ENCODE results near the gene CCKAR. TPM values are rescaled to one million over a fixed set of nuclear protein-coding genes. Genes with fewer than 3 reads are reported as not detected.
A peak's percentile ranks its signal among the peaks of the same experiment; 100 is the strongest.
"Not testable (repeated sequence)": the region's sequence is repeated elsewhere in the genome, so short reads cannot be mapped to it uniquely, and the experiment has no call there.

CCKAR gene
- total RNA-seq, 1 experiment from 2014 or later, result 28.2 TPM

DNA sequence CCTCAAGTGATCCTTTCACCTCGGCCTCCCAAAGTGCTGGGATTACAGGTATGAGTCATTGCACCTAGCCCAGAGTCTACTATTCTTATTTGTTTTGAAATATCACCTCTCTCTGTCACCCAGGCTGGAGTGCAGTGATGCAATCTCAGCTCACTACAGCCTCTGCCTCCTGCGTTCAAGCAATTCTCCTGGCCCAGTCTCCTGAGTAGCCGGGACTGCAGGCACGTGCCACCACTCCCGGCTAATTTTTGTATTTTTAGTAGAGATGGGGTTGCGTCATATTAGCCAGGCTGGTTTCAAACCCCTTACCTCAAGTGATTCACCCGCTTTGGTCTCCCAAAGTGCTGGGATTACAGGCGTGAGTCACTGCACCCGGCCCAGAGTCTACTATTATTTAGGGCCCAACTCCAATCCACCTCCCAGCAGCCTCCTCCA is 10.3 kb upstream of the CCKAR start:
- H3K9me3 ChIP-seq, H3K36me3 ChIP-seq, H3K4me3 ChIP-seq, H3K27me3 ChIP-seq: not testable (repeated sequence)
- peak; percentile 86 for DNase-seq

DNA sequence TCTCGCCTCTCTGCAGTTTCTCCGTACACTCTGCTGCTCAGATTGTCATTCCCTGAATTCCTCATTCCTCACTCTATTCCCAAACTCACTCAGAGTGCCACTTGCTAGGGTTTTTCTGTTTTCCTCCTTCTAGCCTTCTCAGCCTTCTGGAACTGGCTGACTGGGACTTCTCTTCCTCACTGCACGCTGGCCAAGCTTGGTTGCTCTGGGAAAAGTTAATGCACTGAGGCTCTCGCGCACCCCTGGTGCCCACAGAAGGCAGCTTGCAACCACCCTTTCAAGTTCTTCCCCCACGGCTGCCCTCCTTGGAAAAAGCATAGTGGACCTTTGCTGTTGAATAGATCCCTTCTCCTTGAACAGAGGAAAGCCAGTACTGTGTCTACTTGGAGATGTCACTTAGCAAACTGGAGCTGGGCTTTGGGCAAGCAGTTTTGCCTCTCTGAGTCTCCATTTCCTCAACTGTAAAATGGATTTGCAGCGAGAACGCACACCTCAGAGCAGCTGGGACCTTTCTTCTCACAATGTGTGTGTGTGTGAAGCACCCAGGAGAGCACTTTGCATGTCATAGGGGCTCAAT is 6.0 kb upstream of the CCKAR start:
- no peaks in the 10 kb centered on the region for H3K9me3 ChIP-seq
- H3K4me3 ChIP-seq, result no peak overlapping the region
- no peaks in the 10 kb centered on the region for H3K36me3 ChIP-seq
- peak; percentile 59 for DNase-seq
- no peaks in the 10 kb centered on the region for H3K27me3 ChIP-seq

DNA sequence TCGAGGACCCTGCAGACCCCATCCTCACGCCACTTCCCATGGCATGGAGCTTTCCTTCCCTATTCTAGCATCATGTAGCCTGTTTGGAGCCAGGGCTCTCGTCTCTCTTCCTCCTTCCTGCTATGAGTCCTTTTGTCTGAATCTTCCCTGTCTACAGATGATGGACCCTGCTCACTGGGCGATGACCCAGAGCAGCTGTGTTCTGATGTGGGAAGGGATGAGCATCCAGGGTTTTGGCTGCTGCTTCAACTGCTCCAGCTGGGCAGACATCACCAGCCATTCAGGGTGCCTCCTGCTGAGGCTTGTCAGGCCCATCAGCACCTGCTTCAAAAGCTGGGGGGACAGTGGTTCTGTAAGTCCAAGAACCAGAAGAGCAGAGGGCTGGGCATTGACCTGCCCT is 3.2 kb upstream of the CCKAR start:
- H3K36me3 ChIP-seq, result no peaks in the 10 kb centered on the region
- no peak for DNase-seq
- no peaks in the 10 kb centered on the region for H3K27me3 ChIP-seq
- no peak overlapping the region for H3K4me3 ChIP-seq
- H3K9me3 ChIP-seq, result no peaks in the 10 kb centered on the region

DNA sequence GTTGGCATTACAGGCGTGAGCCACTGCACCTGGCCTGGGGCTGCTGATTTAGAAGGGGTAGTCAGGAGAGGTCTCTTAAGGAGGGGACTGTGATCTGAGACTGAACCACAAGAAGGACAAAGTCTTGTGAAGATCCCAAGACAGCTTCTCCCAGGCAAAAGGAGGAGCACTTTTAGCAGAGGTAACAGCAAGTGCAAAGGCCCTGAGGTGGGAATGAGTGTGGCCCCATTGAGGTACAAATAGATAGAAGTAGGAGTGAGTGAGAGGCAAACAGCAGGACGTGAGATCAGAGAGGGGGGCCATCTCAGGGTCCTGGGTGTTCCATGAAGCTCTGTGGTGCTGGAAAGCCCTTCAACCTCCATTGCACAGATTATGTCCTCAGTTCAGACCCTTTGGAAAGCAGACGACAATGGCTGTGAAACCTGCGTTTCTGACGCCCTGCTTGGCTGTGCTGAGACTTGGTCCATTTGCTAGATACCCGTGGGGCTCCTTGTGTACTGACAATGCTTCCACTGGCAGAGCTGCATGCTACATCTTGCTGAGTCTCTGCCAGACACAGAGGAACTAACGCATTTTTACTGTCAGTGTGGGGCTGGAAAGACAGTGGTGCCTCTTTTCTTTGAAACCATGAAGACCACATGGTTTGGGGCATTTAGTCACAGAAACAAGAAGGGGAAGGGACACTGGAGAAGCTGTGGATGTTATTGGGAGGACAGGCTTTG is 1.3 kb upstream of the CCKAR start:
- DNase-seq, result no peak
- 0 out of 2 replicates have a peak, but pooled peaks cover 2% of the 10 kb centered on the region for H3K36me3 ChIP-seq
- no peaks in the 10 kb centered on the region for H3K27me3 ChIP-seq
- no peaks in the 10 kb centered on the region for H3K9me3 ChIP-seq
- H3K4me3 ChIP-seq, result no peak overlapping the region

DNA sequence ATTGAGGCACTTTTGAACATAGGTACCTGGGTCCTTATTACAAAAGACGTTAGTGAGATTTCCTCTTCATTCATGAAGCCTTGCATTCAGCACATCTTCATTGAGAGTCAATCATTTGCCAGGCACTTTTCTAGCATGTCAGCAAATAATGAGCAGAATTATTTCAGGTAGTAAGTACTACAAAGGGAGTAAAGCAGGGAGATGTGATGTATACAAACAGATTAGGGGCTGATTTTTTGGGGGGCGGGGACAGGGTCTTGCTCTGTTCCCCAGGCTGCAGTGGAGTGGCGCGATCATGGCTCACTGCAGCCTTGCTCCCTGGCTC is 638 bp upstream of the CCKAR start:
- no peak for DNase-seq
- 0 out of 2 replicates have a peak, but pooled peaks cover 2% of the 10 kb centered on the region for H3K36me3 ChIP-seq
- no peaks in the 10 kb centered on the region for H3K9me3 ChIP-seq
- H3K4me3 ChIP-seq, result no peak overlapping the region
- H3K27me3 ChIP-seq, result no peaks in the 10 kb centered on the region

DNA sequence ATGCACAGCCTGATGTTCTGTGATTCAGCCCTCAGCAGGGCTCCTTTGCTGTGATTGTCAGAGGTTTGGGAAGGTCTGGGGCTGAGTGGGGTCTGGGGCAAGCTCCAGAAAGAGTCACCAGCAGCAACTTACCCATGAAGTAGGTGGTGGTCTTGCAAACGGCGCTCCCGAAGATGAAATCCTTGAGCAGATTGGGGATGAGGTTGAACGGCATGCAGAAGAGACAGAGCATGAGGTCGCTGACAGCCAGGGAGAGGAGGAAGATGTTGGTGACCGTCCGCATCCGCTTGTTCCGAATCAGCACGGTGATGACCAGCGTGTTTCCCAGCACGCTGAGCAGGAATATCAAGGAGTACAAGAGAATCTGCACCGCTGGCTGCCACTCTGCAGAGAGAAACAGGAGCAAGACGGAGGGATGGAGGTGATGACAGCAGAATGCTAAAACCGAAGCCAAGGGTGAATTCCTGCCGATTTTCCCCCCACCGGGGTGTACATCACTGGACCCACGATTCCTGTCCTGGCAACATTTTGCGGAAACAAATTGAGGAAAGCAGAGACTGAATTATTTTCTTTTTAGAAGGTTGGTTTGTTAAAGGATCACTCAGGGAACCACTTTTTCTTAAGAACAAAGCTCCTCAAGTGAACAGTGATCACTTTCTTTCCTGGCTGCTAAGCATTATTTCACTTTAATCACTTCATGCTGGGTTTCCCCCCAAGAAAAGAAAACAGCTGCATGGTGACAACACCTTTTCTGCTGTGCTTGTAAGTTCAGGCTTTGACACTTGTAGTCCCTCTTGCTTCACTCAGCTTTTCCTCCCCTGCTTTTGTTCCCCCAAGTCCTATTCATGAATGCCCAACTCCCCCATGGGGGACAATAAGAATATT is 941 bp downstream of the CCKAR start:
- peak overlapping the region; percentile 47 for H3K4me3 ChIP-seq
- no peak for DNase-seq

DNA sequence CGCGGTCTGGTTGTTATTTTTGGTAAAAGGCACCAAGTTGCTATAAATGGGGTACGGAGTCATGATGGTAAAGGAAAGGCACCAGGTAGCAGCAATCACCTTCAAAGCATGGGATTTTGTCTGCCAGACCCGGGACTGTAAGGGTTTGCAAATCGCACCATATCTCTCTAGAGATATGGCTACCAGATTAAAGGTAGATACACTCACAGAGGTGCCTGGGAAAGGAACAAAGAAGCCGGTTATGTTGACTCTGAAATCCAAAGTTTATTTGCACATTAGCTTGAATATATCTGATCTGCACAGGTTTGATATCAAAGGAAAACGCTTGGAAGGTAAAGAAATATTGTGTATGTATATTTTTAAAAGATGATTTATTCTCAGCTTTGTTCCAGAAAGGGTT is 4.6 kb downstream of the CCKAR start:
- DNase-seq, result no peak
- Histone ChIP-seq H3K4me3 (peak overlapping the region; percentile 47), H3K36me3 (peaks cover 7% of the 10 kb centered on the region; the same call in 1 of the 2 replicates), H3K9me3 (no peaks in the 10 kb centered on the region), H3K27me3 (no peaks in the 10 kb centered on the region)

More for the DNA sequence above, 941 bp downstream of the CCKAR start:
- Histone ChIP-seq H3K27me3 (no peaks in the 10 kb centered on the region), H3K9me3 (no peaks in the 10 kb centered on the region), H3K36me3 (peaks cover 2% of the 10 kb centered on the region; the same call in 1 of the 2 replicates)

DNA sequence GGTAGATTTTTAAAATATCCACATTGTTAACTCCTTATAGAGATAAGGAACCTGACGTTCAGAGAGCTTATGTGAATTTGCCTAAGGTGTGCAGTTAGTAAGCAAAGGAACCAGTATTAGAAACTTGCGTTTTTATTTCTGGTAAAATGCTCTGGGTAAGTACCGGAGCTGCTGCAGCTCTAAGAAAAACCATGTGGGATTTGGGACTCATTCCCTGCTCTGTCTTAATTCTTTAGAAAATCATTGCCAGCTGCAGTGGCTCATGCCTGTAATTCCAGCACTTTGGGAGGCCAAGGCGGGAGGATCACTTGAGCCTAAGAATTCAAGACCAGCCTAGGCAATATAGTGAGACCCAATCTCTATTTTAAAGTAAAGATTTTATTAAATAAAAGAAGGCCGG is 5.8 kb downstream of the CCKAR start:
- H3K4me3 ChIP-seq, result no peak overlapping the region
- no peak for DNase-seq
- H3K27me3 ChIP-seq, result no peaks in the 10 kb centered on the region
- H3K9me3 ChIP-seq, result no peaks in the 10 kb centered on the region
- H3K36me3 ChIP-seq, result peaks cover 10% of the 10 kb centered on the region; the same call in 1 of the 2 replicates

DNA sequence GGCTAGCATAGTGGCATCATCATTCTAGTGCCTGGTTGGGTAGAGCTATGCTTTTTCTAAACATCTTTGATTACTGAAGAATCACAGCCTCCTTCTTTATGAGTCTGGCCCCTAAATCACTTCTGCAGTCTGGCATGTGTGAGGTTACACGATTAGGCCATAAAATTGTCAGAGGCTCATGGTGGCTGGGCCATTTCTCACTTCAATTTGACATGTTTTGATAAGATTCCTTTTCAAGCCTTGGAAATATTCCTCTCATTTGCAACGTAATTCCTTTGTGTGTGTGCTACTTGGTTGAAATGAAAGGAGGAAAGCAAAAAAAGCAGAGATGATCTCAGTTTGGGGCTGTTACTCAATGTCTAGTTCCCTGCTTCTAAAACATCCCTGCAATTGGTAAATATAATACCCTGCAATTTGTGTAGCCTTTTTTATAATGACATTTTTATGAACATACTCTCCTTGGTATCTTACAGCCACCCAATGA is 6.2 kb downstream of the CCKAR start:
- no peak overlapping the region for H3K4me3 ChIP-seq
- H3K9me3 ChIP-seq, result no peaks in the 10 kb centered on the region
- no peaks in the 10 kb centered on the region for H3K27me3 ChIP-seq
- H3K36me3 ChIP-seq, result peaks cover 10% of the 10 kb centered on the region; the same call in 1 of the 2 replicates
- no peak for DNase-seq

DNA sequence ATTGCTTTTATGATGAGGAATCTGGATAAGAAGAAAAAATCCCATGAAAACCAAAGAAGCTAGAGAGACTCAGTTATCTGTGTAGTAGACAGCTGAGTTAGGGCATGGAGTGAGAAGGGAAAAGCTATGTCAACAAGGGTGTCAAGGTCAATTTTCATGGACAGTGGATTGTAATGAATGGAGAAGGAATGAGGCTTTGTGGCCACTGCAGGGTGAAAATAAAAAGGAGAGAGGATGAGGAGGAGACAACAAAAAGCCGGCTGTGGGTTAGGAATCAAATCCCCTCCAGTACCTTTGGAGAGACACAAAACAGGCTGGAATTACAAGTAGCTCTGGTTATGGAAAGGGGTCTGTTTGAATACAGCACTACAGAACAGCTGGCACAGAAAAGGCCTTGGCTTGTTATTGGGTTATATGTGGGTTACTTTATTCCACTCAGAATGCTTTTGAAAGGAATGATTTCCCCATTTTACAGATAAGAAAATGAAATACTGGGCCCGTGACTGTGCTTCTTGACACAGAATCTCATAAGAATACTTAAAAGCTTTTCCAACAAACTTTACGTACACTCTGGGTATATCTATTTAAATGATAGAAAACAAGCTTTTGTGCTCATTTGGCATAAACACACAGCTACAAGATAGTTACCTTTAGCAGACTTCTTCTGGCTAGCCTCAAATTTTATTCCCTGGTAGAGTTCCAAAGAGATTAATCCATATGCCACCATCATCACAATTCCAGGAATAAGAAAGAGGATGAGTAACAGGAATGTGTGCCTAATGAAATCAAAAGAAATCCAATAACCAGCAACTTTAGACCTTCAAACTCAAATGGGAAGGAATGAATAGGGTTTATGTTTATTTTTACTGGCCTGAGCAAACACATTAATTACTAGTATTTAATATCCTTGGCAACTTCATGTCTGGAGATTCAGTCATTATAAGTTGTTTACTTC is 7.5 kb downstream of the CCKAR start:
- no peaks in the 10 kb centered on the region for H3K9me3 ChIP-seq
- no peak for DNase-seq
- H3K4me3 ChIP-seq, result no peak overlapping the region
- peaks cover 8% of the 10 kb centered on the region; the same call in 1 of the 2 replicates for H3K36me3 ChIP-seq
- H3K27me3 ChIP-seq, result no peaks in the 10 kb centered on the region

DNA sequence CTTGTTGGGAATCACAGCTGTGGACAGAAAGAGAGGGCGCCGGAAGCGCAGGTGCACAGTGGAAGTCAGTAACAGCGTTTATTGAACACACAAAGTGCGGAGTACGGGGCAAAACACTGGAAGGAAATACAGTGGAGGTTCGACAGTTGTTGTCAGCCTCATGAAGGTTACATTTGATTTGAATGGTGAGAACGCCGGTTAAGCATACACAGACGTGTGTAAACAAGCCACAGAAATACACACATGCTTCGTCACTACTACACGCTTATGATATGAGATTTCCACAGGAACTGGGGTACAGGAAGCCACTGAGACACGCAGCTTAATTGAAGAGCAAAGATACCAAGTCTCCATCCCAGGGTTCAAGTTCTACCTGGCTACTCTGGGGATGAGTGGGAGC is 12.0 kb downstream of the CCKAR start:
- peaks cover 8% of the 10 kb centered on the region; the same call in 1 of the 2 replicates for H3K36me3 ChIP-seq
- H3K4me3 ChIP-seq, result no peak overlapping the region
- no peaks in the 10 kb centered on the region for H3K9me3 ChIP-seq
- no peak for DNase-seq
- no peaks in the 10 kb centered on the region for H3K27me3 ChIP-seq

DNA sequence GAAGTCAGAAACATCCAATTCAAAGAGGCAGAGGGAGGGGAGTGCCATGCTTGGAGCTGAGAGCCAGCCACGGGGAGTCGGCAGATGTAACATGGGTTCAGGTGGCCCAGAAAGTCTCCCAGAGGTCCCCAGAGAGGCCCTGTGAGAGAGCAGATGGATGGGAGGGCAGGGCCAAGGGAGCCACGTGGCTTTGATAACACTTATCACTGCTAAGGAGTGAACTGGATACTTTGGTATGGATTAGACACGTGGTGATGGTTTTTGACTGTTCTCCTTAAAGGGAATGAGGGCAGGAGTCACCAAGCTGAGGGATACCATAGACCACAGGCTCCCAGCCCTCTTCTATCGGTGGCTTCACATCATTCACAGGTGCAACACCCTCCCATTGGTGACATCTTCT is 13.7 kb downstream of the CCKAR start:
- no peak for DNase-seq
- no peaks in the 10 kb centered on the region for H3K27me3 ChIP-seq
- no peak overlapping the region for H3K4me3 ChIP-seq
- no peaks in the 10 kb centered on the region for H3K9me3 ChIP-seq
- H3K36me3 ChIP-seq, result peaks cover 4% of the 10 kb centered on the region; the same call in 1 of the 2 replicates

DNA sequence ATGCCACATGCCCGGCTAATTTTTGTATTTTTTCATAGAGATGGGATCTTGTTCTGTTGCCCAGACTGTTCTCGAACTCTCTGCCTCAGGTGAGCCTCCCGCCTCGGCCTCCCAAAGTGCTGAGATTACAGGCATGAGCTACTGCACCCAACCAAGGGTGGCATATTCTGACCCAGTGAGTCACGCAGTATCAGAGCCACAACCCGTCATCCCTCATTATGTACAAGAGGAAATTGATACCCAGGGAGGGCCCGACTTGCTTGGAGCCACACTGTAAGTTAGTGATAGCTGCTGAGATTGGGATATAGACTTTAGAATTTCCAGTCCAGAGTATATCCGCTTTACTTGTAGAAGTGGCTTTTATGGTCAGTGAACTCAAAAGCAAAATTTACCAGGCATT is 14.6 kb downstream of the CCKAR start:
- Histone ChIP-seq H3K36me3 (peaks cover 4% of the 10 kb centered on the region; the same call in 1 of the 2 replicates), H3K9me3 (no peaks in the 10 kb centered on the region), H3K27me3 (no peaks in the 10 kb centered on the region), H3K4me3 (no peak overlapping the region)
- no peak for DNase-seq

DNA sequence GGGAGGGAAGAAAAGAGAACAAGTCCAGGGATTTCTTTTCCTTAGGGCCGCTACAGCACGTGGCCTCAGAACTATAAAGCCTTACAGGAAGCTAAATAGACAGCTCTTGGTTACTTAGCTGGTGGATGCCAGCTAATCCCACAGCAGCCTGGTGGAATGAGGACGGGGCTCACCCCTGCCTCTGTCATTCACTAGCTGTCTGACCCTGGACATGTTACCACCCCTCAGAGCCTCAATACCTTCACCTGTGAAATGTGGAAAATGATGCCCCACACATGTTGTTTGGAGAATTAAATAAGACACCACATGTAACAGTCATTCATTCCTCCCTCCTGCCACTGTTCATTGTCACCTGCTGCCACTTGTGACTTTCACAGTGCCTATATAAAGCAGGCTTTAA is 15.7 kb downstream of the CCKAR start:
- no peak overlapping the region for H3K4me3 ChIP-seq
- H3K36me3 ChIP-seq, result peaks cover under 1% of the 10 kb centered on the region; the same call in 1 of the 2 replicates
- no peaks in the 10 kb centered on the region for H3K9me3 ChIP-seq
- no peaks in the 10 kb centered on the region for H3K27me3 ChIP-seq
- DNase-seq, result no peak

DNA sequence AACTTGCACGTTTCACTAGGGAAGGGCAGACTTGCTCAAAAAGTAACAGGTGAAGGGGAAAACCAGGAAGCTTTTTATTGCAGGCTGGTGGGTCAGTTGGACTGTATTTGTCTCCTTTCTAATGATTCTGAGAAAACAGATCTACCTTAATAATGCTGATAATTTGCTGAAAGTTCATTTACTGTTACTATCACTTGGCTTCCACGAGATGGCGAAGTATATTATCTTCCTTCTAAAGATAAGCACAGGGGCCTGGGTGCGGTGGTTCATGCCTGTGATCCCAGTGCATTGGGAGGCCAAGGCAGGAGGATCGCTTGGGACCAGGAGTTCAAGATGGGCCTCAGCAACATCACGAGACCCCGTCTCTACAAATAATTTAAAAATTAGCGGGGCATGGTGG is 16.4 kb downstream of the CCKAR start:
- Histone ChIP-seq H3K9me3 (no peaks in the 10 kb centered on the region), H3K27me3 (no peaks in the 10 kb centered on the region), H3K4me3 (no peak overlapping the region), H3K36me3 (no peaks in the 10 kb centered on the region)
- DNase-seq, result no peak

DNA sequence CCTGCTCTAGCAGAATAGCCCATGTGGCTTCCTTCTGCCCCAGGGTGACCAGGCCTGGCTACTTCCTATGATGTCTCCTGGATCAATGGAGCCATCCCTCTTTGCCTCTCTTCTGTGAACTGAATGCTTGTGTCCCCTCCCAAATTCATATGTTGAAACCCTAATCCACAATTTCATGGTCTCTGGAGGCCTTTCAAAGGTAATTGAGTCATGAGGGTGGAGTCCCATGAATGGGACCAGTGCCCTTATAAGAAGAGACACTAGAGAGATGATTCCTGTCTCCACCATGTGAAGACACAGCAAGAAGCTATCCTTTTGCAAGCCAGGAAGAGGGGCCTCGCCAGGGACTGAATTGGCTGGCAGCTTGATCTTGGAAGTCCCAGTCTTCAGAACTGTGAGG is 18.4 kb downstream of the CCKAR start:
- peak; percentile 36 for DNase-seq
- Histone ChIP-seq H3K4me3 (no peak overlapping the region), H3K9me3 (no peaks in the 10 kb centered on the region), H3K36me3 (no peaks in the 10 kb centered on the region), H3K27me3 (no peaks in the 10 kb centered on the region)
